ENCODE measurements around the gene DUSP19.

DNA sequence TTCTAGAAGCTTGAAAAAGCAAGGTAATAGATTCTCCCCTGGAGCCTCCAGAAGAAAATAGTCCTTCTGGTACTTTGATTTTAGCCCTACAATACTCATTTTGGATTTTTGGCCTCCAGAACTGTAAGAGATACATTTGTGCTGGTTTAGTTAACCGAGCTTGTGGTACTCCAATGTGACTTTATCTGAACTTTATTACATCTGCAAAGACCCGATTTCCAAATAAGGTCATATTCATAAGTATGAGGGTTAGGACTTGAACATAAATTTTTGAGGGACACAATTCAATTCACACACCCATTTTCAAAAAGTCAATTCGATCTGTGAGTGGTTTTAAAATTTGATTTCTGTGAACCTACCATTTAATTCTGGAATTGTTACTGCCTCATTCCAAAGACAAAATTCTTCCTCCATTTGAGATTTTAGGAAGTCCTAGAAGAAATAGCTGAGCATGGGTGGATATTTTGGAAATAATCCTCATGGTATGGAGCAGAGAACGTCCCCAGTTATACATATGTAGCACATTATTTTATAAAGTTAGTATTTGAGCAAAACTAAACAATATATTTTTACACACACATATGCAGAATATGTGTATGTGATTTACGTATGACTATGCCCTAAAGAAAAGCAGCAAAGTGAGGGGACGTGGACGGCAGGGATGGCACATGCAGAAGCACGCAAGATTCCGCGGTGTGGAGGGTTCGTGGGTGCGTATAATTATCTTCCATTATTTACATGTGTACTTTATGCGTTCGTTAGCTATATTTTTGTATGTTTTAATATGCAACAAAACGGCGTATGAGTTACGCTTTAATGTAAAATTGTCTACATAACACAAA is 44.8 kb downstream of the DUSP19 start:
- TF ChIP-seq POLR2A (IDR thresholded peaks at IDR 0.05) (no peak), CTCF (IDR thresholded peaks at IDR 0.05 in 8 of 11, conservative IDR thresholded peaks at IDR 0.05 in 3 of 11) (no peak), POLR2AphosphoS5 (IDR thresholded peaks at IDR 0.05) (no peak)
